CD4-positive, CD25-positive, alpha-beta regulatory T cell (primary cell): ENCODE results near the gene PRPH2. TPM values are rescaled to one million over a fixed set of nuclear protein-coding genes. Genes with fewer than 3 reads are reported as not detected.

Experiments
- ATAC-seq, 2 donors: fragments of 150-1000 bp; cut with Tn5 transposase; one replicate each; pipeline ENCODE4 v1.10.0; 2021; ENCODE audit warnings: low read depth in 2 of 2, moderate number of reproducible peaks in 2 of 2, moderate library complexity in 1 of 2
- DNase-seq, 3 donors: peaks; one replicate each; pipeline versions ENCODE4 v3.0.0 to v3.0.0-alpha.2; 2012 to 2022; ENCODE audit warnings: mixed read lengths in 1 of 3
- H3K27ac ChIP-seq: one replicate; pipeline ENCODE4 v1.7.0; 2013; ENCODE audit warnings: mild to moderate bottlenecking, low read length; ENCODE audit not compliant: insufficient read depth, poor library complexity, severe bottlenecking
- H3K27me3 ChIP-seq: one replicate; pipeline ENCODE4 v1.7.0; 2013; ENCODE audit warnings: low read length; ENCODE audit not compliant: control insufficient read depth, insufficient read depth
- H3K36me3 ChIP-seq: one replicate; pipeline ENCODE4 v1.7.0; 2013; ENCODE audit warnings: mild to moderate bottlenecking, low read length, moderate library complexity; ENCODE audit not compliant: control insufficient read depth, insufficient read depth
- H3K4me1 ChIP-seq: 2 replicates; pipeline ENCODE4 v1.7.0; 2013; ENCODE audit warnings: mild to moderate bottlenecking, low read length; ENCODE audit not compliant: insufficient read depth, control insufficient read depth, poor library complexity, severe bottlenecking
- H3K4me3 ChIP-seq: one replicate; pipeline ENCODE4 v1.7.0; 2013; ENCODE audit warnings: low read depth, mild to moderate bottlenecking, low read length, moderate library complexity
- H3K9me3 ChIP-seq, 2 experiments: 1 replicate in 1 of 2; 2 replicates in 1 of 2; pipeline ENCODE4 v1.7.0; 2013; ENCODE audit warnings: low read length in 2 of 2, mild to moderate bottlenecking in 1 of 2, moderate library complexity in 1 of 2; ENCODE audit not compliant: control insufficient read depth in 2 of 2
- H3K27ac Mint-ChIP-seq, 3 donors: one replicate each; pipeline ENCODE4 v1.8.0; 2020 to 2022; ENCODE audit warnings: mild to moderate bottlenecking in 3 of 3, mixed read lengths in 3 of 3, moderate library complexity in 2 of 3
- H3K27me3 Mint-ChIP-seq: one replicate; pipeline ENCODE4 v1.8.0; 2022; ENCODE audit warnings: mild to moderate bottlenecking, mixed read lengths
- H3K36me3 Mint-ChIP-seq: one replicate; pipeline ENCODE4 v1.8.0; 2020; ENCODE audit warnings: mixed read lengths
- H3K4me1 Mint-ChIP-seq, 4 donors: one replicate each; pipeline ENCODE4 v1.8.0; 2020 to 2022; ENCODE audit warnings: mixed read lengths in 4 of 4, mild to moderate bottlenecking in 1 of 4
- H3K4me3 Mint-ChIP-seq, 4 donors: one replicate each; pipeline ENCODE4 v1.8.0; 2020 to 2022; ENCODE audit warnings: mild to moderate bottlenecking in 4 of 4, mixed read lengths in 4 of 4, moderate library complexity in 3 of 4
- H3K9me3 Mint-ChIP-seq, 7 donors: one replicate each; pipeline ENCODE4 v1.8.0; 2020 to 2022; ENCODE audit warnings: mixed read lengths in 7 of 7, mild to moderate bottlenecking in 3 of 7, moderate library complexity in 2 of 7
- polyA plus RNA-seq, 4 donors: library from polyadenylated mRNA; unstranded; fragments of 300-500 nt; fragmentation: Illumina TruSeq; gene quantifications; one replicate each; pipeline ENCODE4 v1.2.3, GENCODE V29; 2021
- total RNA-seq: library from RNA; stranded (reverse); gene quantifications from one replicate; pipeline ENCODE4 v1.2.3, GENCODE V29; 2022

PRPH2 gene
- total and polyA plus RNA-seq, 5 donors from 2014 or later = 0.07 to 0.29 (median 0.18) TPM; not detected in 2

DNA sequence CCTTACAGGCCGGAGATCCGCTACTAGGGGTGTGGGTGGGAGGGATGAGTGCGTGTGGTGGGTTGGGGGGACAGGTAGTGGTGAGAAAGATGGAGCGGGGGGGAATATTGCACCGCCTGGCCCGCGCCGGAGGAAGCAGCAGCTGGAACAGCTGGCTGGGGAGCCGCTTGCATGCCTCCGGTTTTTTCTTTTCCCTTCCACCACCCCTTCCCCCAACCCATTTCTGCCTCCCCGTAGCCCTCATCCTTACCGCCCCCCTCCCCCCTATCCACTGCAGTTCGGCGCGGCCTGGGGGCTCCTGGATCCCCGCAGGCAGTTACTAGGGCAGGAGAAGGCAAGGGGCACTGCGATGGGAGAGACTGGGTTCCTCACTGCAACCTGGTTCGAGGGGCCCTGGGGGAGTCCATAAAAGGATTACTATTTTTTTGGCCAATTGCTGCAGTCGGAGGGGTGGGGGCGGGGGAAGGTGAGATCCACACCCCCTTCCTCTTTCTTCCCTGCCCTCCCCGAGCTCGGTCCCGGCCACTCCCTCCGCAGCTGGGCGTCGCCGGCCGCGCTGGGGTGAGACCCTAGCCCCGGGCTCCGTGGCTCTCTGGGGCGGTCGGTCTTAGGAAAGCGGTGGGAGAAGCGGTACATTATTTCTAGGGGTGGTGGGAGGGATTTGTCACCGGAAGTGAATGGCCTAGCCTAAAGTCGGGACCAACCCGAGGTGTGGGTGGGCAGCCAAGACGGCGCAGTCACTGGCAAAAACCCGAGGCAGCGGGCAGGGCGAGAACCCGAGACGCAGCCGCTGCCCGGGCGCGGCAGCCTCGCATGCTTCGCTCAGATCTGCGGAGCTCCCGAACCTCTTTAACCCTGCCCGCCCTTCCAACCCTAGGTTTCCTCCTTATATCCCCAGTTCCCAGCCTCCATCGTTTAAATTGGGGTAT is 24.3 kb upstream of the PRPH2 start:
- peaks cover 11% of the 10 kb centered on the region for H3K36me3 Mint-ChIP-seq
- H3K9me3 Mint-ChIP-seq = peaks cover 0 to 10% (median 1%) of the 10 kb centered on the region in 7 donors
- peaks cover 12% of the 10 kb centered on the region for H3K27me3 Mint-ChIP-seq
- peaks cover 9 to 45% (median 28%) of the 10 kb centered on the region in 4 donors for H3K4me1 Mint-ChIP-seq
- DNase-seq (peak; percentile 71 to 94 (median 82)), ATAC-seq (peak; percentile 49)
- H3K27ac ChIP-seq = peak overlapping the region; percentile 91
- H3K4me3 ChIP-seq = peak overlapping the region; percentile 89
- peak overlapping the region; percentile 94 to 100 (median 100) for H3K4me3 Mint-ChIP-seq
- H3K27me3 ChIP-seq = no peaks in the 10 kb centered on the region
- H3K9me3 ChIP-seq = no peaks in the 10 kb centered on the region
- peak overlapping the region; percentile 99 to 100 (median 99) for H3K27ac Mint-ChIP-seq
- H3K36me3 ChIP-seq = no peaks in the 10 kb centered on the region
- peaks cover 40% of the 10 kb centered on the region for H3K4me1 ChIP-seq

DNA sequence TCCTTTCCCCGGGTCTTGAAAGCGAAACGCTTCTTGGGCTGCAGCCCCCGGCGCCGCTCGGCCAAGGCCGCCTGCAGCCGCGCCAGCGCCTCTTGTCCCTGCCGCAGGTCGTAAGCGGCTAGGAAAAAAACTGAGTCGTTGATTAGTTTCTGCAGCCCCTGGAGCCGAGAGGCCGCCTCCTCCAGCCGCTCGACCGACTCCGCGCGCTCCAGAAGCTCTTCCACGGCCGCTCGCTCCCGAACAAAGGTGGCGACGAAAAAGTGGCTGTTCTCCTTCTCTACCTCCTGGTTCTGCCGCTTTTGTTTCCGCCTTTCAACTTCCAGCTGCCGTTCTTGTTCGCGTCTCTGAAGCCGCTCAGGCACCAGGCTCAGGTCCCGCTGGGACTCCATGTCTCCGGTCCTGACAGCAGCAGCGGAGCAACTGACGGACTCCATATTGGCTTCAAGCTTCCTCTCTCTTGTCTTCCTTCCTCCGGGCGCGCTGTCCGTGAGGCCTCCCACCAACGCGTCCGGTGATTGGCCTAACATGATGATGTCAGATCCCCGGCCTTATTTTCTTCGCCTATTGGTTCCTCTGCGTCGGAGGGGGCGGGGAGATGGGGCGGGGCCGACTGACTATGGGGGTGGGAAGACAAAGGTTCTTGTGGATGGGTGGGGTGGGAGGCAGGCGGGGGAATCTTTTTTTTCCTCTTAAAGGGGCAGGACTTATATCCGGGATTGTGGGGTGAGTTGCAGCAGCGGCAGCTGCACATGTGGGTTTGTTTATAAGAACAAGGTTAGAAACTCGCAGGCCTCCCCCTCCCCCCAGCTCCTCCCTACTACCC is 23.5 kb upstream of the PRPH2 start, which contains the start of gene TBCC:
TSS of gene TBCC (minus strand) at position 464 of the 823 bp plus-strand sequence. CDS start at position 434, 30 bp downstream.
- H3K27me3 Mint-ChIP-seq = peaks cover 12% of the 10 kb centered on the region
- peak within 1 kb of the TSS; percentile 94 to 100 (median 100) for H3K4me3 Mint-ChIP-seq
- Histone ChIP-seq H3K9me3 (no peaks in the 10 kb centered on the region), H3K4me3 (peak within 1 kb of the TSS; percentile 91), H3K27me3 (no peaks in the 10 kb centered on the region), H3K27ac (peak within 1 kb of the TSS; percentile 91), H3K36me3 (no peaks in the 10 kb centered on the region), H3K4me1 (peaks cover 40% of the 10 kb centered on the region)
- H3K27ac Mint-ChIP-seq = peak within 1 kb of the TSS; percentile 99 to 100 (median 99)
- DNase-seq = peak; percentile 93 to 98 (median 95)
- peaks cover 7% of the 10 kb centered on the region for H3K36me3 Mint-ChIP-seq
- ATAC-seq = peak; percentile 79
- H3K9me3 Mint-ChIP-seq = peaks cover 0 to 10% (median 1%) of the 10 kb centered on the region in 7 donors
- H3K4me1 Mint-ChIP-seq = peaks cover 9 to 39% (median 25%) of the 10 kb centered on the region in 4 donors

DNA sequence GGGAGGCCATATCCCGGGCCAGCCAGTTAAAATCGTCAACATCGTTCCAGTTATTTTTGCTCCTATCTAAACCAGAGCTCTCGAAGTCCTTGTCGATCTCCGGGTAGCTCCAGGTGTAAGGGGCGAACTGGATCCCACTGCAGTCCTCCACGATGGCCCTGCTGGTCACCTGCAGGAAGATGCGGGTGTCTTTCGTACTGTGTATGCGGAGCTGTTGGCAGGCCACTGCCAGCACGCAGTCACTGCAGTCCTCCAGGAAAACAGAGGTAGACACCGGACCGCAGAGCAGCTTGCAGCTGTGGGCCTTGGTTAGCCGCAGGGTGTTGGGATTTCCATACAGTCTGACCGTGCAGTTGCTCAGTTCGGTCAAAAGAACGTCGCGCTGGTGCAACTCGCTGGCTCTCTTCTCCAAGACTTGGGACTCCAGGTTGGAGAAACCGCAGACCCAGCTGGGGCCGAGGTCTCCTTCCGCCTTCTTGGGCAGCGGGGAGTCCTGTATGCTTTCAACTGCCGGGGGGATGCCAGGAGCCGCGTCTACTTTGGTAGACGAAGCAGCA is 22.8 kb upstream of the PRPH2 start:
- Histone ChIP-seq H3K27me3 (no peaks in the 10 kb centered on the region), H3K4me3 (peak overlapping the region; percentile 91), H3K27ac (peak overlapping the region; percentile 91), H3K36me3 (no peaks in the 10 kb centered on the region), H3K9me3 (no peaks in the 10 kb centered on the region), H3K4me1 (peaks cover 40% of the 10 kb centered on the region)
- peaks cover 9 to 34% (median 23%) of the 10 kb centered on the region in 4 donors for H3K4me1 Mint-ChIP-seq
- peaks cover 12% of the 10 kb centered on the region for H3K27me3 Mint-ChIP-seq
- ATAC-seq (no peak), DNase-seq (peak in 2 of 3 donors; percentile 24 to 46)
- H3K4me3 Mint-ChIP-seq = peak overlapping the region; percentile 94 to 100 (median 100)
- H3K9me3 Mint-ChIP-seq = peaks cover 0 to 13% (median 1%) of the 10 kb centered on the region in 7 donors
- H3K27ac Mint-ChIP-seq = peak overlapping the region; percentile 99 to 100 (median 99)
- peaks cover 7% of the 10 kb centered on the region for H3K36me3 Mint-ChIP-seq

DNA sequence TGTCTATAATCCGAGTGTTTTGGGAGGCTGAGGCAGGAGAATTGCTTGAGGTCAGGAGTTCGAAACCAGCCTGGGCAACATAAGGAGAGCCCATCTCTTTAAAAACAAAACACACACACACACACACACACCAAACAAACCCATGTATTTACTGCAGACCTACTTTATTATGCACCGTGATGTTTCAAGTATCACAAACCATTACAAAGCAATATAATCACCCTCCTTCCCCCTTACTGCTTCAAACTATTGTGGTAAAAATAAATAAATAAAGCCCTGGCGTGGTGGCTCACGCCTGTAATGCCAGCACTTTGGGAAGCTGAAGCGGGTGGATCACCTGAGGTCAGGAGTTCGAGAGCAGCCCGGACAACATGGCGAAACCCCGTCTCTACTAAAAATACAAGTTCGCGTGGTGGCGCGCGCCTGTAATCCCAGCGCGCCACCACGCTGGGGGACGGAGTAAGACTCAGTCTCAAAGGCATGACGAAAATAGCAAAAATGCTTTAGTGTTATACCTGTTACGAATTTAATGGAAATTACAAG is 22.0 kb upstream of the PRPH2 start:
- no peaks in the 10 kb centered on the region for H3K9me3 ChIP-seq
- Mint-ChIP-seq H3K4me1 (peaks cover 9 to 34% (median 22%) of the 10 kb centered on the region in 4 donors), H3K27ac (peak overlapping the region in 1 of 3 donors; percentile 42), H3K4me3 (peak overlapping the region; percentile 94 to 100 (median 100)), H3K9me3 (peaks cover 0 to 13% (median 1%) of the 10 kb centered on the region in 7 donors), H3K36me3 (peaks cover 7% of the 10 kb centered on the region), H3K27me3 (peaks cover 12% of the 10 kb centered on the region)
- ATAC-seq = no peak
- peaks cover 40% of the 10 kb centered on the region for H3K4me1 ChIP-seq
- DNase-seq = no peak
- peak overlapping the region; percentile 91 for H3K27ac ChIP-seq
- no peaks in the 10 kb centered on the region for H3K27me3 ChIP-seq
- peak overlapping the region; percentile 91 for H3K4me3 ChIP-seq
- H3K36me3 ChIP-seq = no peaks in the 10 kb centered on the region

DNA sequence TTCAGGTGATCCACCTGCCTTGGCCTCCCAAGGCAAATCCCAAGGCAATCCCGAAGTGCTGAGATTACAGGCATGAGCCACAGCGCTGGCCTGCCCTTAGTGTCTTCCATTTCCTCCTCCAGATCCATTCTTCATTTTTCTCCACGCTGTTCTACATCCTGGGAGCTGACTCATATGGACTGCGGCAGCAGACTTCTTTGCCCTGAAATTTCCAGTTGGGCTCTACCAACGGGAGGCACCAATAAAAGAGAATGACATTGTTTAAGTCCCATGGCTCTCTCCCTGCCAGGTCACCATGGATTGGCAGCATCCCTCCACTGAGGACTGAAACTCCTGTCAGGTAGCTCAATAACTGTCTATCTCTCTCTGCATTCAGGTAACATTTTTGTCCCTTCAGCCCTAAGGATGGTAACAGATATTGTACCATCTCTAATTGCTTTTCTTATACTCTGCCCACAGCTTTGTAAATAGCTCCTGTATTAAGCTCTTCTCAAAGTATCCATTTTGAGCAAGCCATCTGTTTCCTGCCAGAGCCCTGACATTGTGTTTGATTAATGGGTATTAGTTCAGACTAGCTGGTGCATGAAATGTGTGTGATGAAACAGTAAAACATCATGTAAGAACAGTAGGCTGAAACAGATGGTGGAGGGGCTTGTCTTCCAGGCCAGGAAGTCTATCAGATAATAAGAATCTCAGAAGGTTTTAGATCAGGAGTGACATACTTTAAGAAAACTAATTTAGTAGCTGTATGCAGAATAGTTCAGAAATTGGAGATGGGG is 19.9 kb upstream of the PRPH2 start:
- H3K27me3 ChIP-seq = no peaks in the 10 kb centered on the region
- H3K9me3 ChIP-seq = no peaks in the 10 kb centered on the region
- no peak overlapping the region for H3K4me3 ChIP-seq
- H3K4me1 ChIP-seq = peaks cover 20% of the 10 kb centered on the region
- Mint-ChIP-seq H3K36me3 (peaks cover 7% of the 10 kb centered on the region), H3K27me3 (peaks cover 17% of the 10 kb centered on the region), H3K4me3 (peak overlapping the region; percentile 26 to 86 (median 59)), H3K4me1 (peaks cover 4 to 17% (median 7%) of the 10 kb centered on the region in 4 donors), H3K9me3 (peaks cover 0 to 13% (median 1%) of the 10 kb centered on the region in 7 donors), H3K27ac (peak overlapping the region in 1 of 3 donors; percentile 88)
- H3K36me3 ChIP-seq = no peaks in the 10 kb centered on the region
- ATAC-seq (no peak), DNase-seq (no peak)
- H3K27ac ChIP-seq = no peak overlapping the region

DNA sequence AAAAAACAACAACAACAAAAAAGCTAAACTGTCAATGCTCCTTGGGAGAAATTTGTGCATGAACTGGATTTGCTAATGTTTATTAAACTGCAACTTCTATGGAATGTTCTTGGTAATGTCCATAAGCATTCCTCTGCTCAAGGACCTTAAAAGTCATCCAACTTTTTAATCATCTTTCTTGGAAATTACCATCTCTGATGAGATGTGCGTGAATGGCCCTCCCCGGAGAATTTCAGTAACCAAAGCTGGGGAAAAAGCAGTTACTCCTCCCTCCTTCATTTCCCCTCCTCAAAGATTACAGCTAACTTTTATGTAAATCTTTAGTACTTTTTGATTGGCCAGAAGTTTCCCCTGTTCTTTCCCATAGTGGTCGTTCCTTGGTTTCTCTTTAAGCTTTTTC is 18.3 kb upstream of the PRPH2 start:
- Mint-ChIP-seq H3K27me3 (peaks cover 14% of the 10 kb centered on the region), H3K9me3 (peaks cover 0 to 11% (median 0%) of the 10 kb centered on the region in 7 donors), H3K4me1 (peaks cover 1 to 13% (median 3%) of the 10 kb centered on the region in 4 donors), H3K4me3 (peak overlapping the region in 2 of 4 donors; percentile 40 to 55), H3K36me3 (peaks cover 4% of the 10 kb centered on the region), H3K27ac (no peak overlapping the region)
- Histone ChIP-seq H3K4me1 (peaks cover 15% of the 10 kb centered on the region), H3K4me3 (no peak overlapping the region), H3K36me3 (no peaks in the 10 kb centered on the region), H3K27ac (no peak overlapping the region), H3K9me3 (no peaks in the 10 kb centered on the region), H3K27me3 (no peaks in the 10 kb centered on the region)
- ATAC-seq (no peak), DNase-seq (no peak)
